ENCODE results near the gene PDCD1. TPM values are rescaled to one million over a fixed set of nuclear protein-coding genes. Genes with fewer than 3 reads are reported as not detected.
"Not testable (repeated sequence)": the region's sequence is repeated elsewhere in the genome, so short reads cannot be mapped to it uniquely, and the experiment has no call there.

Gene PDCD1
- total RNA-seq (ENCODE audit: insufficient read depth, low replicate concordance), result not detected

DNA sequence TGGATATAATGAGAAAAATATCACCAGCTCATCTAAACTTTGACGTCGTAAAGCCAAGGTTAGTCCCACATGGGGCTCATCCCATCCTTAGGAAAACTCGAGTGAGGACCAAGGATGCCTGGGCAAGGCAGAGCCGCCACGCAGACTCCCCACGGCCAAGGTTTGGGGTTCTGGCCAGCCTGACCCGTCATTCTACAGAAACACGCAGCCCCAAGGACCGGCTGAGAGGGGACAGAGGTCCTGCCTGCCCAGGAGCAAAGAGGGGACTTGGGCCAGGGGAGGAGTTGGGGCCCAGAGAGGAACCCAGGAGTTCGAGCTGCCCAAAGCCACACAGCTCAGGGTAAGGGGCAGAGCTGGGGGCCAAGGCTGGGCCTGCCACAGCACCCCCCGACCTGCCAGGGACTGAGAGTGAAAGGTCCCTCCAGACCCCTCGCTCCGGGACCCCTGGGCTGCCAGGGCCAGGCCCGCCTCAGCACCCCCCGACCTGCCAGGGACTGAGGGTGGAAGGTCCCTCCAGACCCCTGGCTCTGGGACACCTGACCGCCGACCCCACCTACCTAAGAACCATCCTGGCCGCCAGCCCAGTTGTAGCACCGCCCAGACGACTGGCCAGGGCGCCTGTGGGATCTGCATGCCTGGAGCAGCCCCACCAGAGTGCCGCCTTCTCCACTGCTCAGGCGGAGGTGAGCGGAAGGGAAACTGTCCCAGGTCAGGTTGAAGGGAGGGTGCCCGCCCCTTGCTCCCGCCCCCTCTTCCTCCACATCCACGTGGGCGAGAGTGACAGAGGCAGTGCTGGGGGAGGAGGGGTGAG is at the start of gene PDCD1:
TSS of gene PDCD1 (minus strand) at position 689 of the 811 bp plus-strand sequence. CDS start at position 633, 56 bp downstream.
- no peak for DNase-seq (ENCODE audit: low spot score)

- DNase-seq (ENCODE audit: low spot score), result not testable (repeated sequence)
Observed at GRCh38 chr2:241907831-241908230, 49.1 kb upstream of the PDCD1 start.

- DNase-seq (ENCODE audit: low spot score), result no peak
Observed at GRCh38 chr2:241906826-241907570, 48.3 kb upstream of the PDCD1 start.

GRCh38 chr2:241906378-241906770 is 47.7 kb upstream of the PDCD1 start:
- DNase-seq (ENCODE audit: low spot score), result not testable (repeated sequence)

- no peak for DNase-seq (ENCODE audit: low spot score)
Observed at GRCh38 chr2:241905716-241906377, 47.2 kb upstream of the PDCD1 start.

GRCh38 chr2:241904791-241905710 is 46.4 kb upstream of the PDCD1 start:
- no peak for DNase-seq (ENCODE audit: low spot score)

GRCh38 chr2:241904011-241904718 is 45.5 kb upstream of the PDCD1 start:
- no peak for DNase-seq (ENCODE audit: low spot score)

GRCh38 chr2:241903121-241904010 is 44.7 kb upstream of the PDCD1 start:
- no peak for DNase-seq (ENCODE audit: low spot score)

DNA sequence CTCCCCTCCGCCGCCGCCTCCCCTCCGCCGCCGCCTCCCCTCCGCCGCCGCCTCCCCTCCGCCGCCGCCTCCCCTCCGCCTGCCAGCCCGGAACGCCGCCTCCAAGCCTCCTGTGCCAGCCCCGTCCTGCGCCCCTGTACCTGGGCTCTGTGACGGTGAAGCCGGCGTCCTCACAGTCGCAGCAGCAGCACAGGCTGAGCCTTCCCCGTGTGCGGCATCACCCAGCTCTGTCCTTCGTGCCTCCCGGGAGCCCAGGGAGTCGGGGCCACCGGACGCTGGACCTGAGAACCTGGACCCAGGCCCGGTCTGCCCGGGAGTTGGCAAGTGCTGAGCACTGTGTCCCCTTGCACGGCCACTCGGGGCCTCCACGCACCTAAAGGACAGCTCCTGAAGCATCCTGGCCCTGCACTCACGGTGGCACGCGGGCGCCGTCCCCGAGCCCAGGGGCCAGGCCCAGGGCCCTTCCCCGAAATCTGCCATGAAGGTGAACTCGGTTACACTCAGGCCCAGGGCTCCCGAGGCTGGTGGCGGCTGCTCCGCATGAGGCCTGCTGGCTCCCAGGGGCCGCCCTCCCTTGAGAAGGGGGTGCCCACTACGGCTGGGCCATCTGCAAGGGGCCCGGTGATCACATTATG is 43.8 kb upstream of the PDCD1 start:
- no peak for DNase-seq (ENCODE audit: low spot score)

DNA sequence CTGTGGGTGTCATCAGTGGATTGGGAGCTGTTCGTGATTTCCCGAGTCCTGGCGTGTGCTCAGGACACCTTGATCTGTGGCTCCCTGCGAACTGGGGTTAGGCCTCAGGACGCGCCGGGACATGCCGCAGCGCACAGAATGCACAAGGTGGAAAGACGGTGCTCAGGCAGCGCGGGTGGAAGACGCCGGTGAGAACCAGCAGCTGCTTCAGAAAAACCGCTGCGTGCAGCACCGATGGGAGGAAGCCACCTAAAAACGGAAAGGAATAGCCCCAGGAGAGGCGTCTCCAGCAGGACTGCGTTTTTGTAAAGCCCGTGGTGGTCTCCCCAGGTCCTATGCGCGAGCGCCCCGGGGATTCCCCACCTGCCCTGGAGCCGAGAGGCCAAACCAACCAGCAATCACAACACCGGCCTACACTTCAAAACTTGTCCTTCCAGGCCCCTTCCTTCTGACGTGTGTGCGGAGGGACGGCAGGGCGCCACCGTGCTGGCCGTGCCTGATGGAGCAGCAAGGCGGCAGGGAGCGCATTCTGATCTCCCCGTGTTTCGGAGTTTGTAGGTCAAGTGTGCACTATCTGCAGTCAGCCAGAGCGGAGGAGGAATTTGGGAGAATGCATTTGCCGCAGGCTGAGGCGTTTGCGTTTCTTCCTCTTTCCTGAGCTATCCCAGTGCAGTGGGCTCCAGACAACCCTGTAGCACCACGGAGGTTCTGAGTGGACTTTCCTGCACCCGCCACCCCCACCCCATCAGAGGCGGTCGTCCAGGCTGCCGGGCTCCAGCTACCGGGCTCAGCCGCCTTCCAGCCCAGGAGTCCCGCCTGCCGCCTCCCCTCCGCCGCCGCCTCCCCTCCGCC is 43.0 kb upstream of the PDCD1 start:
- peak; percentile 35 for DNase-seq (ENCODE audit: low spot score)

DNA sequence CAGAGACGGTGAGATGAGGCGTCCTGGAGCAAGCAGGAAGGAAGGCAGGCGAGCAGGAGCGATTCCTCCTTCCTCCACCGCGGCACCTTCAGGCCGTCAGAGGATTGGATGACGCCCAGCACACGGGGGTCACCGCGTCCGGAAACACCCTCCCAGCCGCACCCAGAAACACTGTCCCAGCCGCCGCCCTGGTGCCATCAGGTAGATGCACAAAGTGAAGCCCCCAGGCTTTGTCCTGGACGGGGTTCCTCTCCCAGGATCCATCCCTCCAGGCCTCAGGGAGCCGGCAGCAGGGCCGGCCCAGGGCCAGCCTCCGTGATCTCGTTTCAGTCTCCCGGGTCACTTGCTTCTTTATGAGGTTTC is 42.3 kb upstream of the PDCD1 start:
- no peak for DNase-seq (ENCODE audit: low spot score)

- no peak for DNase-seq (ENCODE audit: low spot score)
Observed at GRCh38 chr2:241900251-241901017, 41.7 kb upstream of the PDCD1 start.

DNA sequence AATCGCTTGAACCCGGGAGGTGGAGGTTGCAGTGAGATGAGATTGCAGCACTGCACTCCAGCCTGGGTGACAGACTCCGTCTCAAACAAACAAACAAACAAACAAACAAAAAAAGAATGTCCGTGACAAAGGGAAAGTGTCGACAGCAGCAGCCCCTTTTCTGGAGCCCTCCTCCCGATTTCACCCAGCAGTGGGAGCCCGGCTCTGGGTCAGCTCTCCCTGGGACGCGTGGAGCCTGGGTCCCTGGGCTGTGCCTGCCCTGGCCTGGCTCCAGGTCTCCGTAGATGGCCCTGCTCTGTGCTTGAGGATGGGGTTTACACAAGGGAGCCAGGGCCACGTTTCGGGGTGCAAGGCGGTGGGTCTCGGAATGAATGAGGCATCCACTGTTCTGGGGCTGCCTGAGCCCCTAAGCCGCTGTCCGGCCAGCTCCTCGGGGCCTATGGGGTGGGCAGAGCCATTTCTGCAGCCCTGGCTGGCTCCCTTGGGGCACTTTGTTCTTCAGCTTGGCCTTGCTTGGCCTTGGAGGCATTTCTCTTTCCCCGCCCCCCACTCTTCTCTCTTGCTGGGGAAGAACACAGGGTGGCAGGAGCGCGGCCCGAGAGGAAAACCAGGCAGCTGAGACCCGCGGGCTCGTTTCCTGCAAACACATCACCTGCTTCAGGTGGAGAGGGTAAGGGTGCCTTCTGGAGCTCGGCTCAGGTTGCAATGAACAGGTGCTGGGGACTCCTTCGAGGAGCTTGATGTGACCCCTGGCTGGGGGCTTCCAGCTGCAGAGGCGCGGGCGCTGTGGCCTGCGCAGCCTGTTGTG is 40.0 kb upstream of the PDCD1 start:
- DNase-seq (ENCODE audit: low spot score), result no peak

GRCh38 chr2:241897231-241897916 is 38.7 kb upstream of the PDCD1 start:
- DNase-seq (ENCODE audit: low spot score), result no peak

GRCh38 chr2:241896746-241897201 is 38.1 kb upstream of the PDCD1 start:
- DNase-seq (ENCODE audit: low spot score), result no peak

All from umbilical cord (tissue), 2 donors.